Occipital lobe (tissue), 2 donors: ENCODE results near the gene SPOCK1. TPM values are rescaled to one million over a fixed set of nuclear protein-coding genes. Genes with fewer than 3 reads are reported as not detected.
A peak's percentile ranks its signal among the peaks of the same experiment; 100 is the strongest.
"Not testable (repeated sequence)": the region's sequence is repeated elsewhere in the genome, so short reads cannot be mapped to it uniquely, and the experiment has no call there.

Experiments
- DNase-seq: peaks from one replicate; lab custom pipeline; 2025; lab: John Stamatoyannopoulos, UW
- total RNA-seq: library from RNA; depleted of rRNA; stranded (reverse); fragments of >200 nt; gene quantifications from one replicate; pipeline ENCODE4 v1.2.3, GENCODE V29; 2014

The SPOCK1 gene
- 36.7 TPM for total RNA-seq

DNA sequence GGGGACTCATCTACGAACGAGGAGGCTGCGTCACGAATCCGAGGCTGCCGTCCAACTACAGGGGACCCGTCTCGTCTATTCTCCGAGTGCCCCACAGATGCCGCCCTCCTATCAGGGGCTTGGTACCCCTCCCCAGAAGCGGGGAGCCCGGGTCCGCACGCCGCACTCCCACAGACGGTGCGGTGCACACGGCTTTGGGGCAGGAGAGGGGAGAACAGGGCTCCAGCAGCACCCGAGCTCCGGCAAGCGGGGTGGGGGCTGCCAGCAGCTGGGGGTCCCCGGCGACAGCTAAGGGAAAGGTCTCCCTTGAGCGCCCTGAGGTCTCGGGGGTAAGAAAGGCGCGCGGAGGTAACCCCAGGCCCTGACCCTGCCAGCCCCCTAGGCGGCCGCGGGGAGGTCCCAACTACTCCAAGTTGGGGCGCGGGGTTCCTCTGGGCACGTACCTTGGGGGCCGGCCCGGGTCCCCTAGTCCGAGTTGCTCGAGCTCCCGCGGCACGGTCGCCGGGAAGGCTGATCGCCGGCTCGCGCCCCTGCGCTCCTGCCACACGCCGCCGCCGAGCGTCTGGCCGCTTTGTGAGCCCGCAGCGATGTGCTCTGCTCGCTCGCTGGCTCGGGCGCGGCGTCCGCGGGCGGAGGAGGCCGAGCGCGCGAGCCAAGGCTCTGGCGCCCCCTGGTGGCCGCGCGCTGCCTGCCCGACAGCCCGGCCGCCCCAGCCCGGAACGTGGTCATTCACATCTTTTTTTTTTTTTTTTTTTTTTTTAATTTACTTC, at the start of gene SPOCK1:
Gene SPOCK1, minus strand, starts transcription at position 591 of the 770 bp plus-strand sequence.
- DNase-seq = peak; percentile 62

GRCh38 chr5:137545956-137546355, 46.8 kb upstream of the SPOCK1 start:
- no peak for DNase-seq

DNA sequence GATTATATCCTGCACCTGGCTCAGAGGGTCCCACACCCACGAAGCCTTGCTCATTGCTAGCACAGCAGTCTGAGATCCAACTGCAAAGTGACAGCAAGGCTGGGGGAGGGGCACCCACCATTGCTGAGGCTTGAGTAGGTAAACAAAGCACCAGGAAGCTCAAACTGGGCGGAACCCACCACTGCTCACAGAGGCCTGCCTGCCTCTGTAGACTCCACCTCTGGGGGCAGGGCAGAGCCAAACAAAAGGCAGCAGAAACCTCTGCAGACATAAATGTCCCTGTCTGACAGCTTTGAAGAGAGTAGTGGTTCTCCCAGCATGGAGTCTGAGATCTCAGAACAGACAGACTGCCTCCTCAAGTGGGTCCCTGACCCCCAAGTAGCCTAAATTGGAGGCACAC, 36.3 kb upstream of the SPOCK1 start:
- DNase-seq = not testable (repeated sequence)

DNA sequence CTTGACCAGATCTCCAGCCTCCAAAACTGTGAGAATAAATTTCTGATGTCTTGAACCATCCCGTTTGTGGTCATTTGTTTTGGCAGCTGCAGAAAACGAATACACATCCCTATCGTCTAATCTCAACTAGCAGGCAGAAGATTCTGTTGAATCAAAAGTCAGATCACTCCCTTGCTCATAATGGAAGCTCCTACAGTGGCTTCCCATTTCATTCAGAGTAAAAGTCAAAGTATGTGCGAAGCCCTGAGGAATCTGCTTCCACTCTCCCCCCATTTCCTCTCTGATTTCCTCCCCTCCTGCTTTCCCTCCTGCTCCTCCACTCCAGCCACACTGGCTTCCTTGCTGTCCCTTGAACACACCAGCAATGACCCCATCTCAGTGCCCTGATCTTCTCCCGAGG, 34.8 kb upstream of the SPOCK1 start:
- DNase-seq = no peak

GRCh38 chr5:137531266-137531665, 32.1 kb upstream of the SPOCK1 start:
- DNase-seq = no peak

- DNase-seq = no peak
Observed at GRCh38 chr5:137521246-137521645, 22.1 kb upstream of the SPOCK1 start.

GRCh38 chr5:137516961-137517360, 17.8 kb upstream of the SPOCK1 start:
- no peak for DNase-seq

GRCh38 chr5:137516251-137516797, 17.2 kb upstream of the SPOCK1 start:
- DNase-seq = no peak

DNA sequence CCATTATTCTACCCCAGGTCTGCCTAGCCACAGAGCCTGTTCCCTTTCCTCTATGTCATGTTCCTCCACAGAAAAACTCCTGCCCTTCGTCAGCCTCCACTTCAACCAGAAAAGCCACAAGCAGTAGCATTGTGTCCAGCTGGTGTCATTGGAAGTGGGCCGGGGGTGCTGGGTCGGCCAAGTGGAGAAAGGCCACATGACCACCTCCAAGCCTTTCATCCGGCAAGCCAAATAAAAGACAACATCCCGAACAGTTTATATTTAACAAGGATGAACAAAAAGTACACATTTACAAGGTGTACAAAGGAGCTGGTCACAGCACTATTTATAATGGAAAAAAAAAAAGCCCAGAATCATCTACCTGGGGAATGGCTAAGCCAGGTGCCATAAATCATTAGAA, 16.1 kb upstream of the SPOCK1 start:
- no peak for DNase-seq

- no peak for DNase-seq
Observed at GRCh38 chr5:137510671-137511070, 11.5 kb upstream of the SPOCK1 start.

GRCh38 chr5:137507150-137507549, 8.0 kb upstream of the SPOCK1 start:
- no peak for DNase-seq

GRCh38 chr5:137506296-137506695, 7.2 kb upstream of the SPOCK1 start:
- DNase-seq = no peak

DNA sequence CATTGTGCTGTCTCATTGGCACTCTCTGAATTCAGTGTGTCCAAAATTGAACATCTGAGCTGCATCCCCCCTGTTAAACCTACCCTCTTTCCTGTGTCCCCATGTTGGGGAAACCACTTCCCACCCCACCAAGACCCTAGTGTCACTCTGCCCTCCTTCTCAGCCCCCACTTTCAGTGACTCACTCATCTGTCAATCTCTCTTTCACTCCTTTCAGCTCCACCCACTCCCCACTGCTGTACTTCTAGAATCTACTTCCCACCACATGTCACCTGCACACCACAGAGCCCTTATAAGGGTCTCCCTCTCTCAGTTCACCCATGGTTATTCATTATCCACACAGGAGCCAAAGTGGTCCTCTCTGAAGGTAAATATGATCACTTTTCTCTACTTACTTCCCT, 5.8 kb upstream of the SPOCK1 start:
- DNase-seq = no peak

DNA sequence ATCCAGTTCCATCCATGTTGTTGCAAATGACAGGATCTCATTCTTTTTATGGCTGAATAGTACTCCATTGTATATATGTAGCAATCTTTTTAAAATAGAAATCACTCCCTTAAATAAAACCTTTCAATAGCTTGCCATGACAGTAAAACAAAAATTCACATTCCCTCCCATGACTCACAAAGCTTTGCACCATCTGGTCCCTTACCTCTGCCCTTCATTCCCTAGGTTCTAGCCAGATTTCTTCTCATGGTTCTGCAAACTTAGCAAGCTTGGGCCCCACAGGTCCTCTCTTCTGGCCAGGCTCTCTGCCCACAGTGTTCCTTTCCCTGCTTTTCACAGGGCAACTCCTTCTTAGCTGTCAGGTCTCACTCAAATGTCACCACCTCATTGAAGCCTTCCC, 4.3 kb upstream of the SPOCK1 start:
- DNase-seq = no peak

GRCh38 chr5:137502632-137503031, 3.5 kb upstream of the SPOCK1 start:
- no peak for DNase-seq

GRCh38 chr5:137501846-137502406, 2.8 kb upstream of the SPOCK1 start:
- DNase-seq = no peak

- DNase-seq = no peak
Observed at GRCh38 chr5:137501226-137501625, 2.1 kb upstream of the SPOCK1 start.

DNA sequence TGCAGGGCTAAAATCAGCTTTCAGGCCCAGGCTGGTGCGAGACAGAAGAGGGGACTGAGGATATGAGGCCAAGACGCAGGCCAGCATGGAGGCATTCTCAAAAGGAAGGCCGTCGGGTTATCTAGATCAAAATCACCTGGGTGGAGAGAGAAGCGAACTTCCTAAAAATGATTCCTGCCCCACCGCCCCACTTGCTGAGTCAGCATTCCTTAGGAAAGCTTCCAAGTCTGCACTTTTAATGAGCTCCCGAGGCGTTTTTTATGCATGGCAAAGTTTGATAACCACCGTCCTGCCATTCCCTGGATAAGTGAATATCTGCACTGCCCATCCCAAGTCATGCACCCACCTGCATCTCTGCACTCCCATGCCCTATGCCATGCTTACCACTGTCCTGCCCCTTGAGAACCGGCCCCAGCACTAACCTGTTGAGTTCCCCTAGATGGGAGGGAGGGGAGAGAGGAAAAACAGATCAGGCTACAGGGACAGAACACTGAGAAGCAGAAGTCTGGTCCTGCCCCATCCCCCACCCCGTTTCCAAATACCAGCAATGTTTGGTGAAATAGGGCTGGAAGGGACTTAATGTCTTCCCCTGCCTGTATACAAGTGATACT, 1.6 kb upstream of the SPOCK1 start:
- no peak for DNase-seq

- not testable (repeated sequence) for DNase-seq
Observed at GRCh38 chr5:137499506-137499847, 351 bp upstream of the SPOCK1 start.

- no peak for DNase-seq
Observed at GRCh38 chr5:137498301-137498735, 808 bp downstream of the SPOCK1 start.

DNA sequence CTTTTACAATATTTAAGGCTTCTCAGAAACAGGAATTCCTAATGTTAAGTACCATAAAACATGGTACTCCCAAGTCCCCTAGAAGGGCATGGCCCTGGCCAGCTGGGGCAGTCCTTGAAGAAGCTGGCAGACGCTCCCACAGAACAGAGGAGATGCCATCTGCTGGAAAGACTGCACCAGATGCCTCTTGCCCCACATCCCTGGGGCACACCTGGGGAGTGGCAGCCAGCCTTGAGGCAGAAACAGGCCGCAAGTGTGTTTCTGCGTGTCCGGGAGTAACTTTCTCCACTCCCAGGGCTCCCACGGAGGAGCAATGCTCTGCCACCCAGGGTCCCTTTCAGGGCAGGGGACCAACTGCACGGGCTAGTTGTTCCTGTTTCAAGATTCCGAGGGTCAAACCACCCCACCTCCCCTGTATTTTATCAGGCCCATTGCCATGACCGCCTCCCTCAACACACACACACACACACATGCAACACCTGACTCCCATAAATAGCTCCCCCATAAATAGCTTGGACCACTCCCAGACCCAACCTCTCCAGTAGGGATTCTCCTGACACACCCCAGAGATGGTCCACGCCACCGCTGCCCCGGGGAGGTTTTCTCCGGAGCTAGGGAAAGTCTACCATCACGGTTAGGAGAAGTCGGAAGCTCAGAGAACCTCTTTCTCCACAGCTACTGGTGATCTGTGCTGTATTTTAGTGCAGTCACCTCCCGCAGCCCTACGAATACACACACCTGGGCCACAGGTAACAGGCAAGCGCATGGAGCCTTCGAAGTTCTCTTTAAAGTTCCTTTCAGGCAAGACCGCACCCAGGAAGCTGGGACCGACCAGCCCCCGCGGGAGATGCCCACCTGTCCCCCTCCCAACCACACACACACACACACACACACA, 1.5 kb downstream of the SPOCK1 start:
- no peak for DNase-seq

- no peak for DNase-seq
Observed at GRCh38 chr5:137496919-137497318, 2.2 kb downstream of the SPOCK1 start.
